ENCODE data around the gene TAS1R3. TPM values are rescaled to one million over a fixed set of nuclear protein-coding genes. Genes with fewer than 3 reads are reported as not detected.
A peak's percentile ranks its signal among the peaks of the same experiment; 100 is the strongest.

Gene TAS1R3
- total RNA-seq, 2 experiments from 2014 or later = 0.10 TPM; not detected in 1

DNA sequence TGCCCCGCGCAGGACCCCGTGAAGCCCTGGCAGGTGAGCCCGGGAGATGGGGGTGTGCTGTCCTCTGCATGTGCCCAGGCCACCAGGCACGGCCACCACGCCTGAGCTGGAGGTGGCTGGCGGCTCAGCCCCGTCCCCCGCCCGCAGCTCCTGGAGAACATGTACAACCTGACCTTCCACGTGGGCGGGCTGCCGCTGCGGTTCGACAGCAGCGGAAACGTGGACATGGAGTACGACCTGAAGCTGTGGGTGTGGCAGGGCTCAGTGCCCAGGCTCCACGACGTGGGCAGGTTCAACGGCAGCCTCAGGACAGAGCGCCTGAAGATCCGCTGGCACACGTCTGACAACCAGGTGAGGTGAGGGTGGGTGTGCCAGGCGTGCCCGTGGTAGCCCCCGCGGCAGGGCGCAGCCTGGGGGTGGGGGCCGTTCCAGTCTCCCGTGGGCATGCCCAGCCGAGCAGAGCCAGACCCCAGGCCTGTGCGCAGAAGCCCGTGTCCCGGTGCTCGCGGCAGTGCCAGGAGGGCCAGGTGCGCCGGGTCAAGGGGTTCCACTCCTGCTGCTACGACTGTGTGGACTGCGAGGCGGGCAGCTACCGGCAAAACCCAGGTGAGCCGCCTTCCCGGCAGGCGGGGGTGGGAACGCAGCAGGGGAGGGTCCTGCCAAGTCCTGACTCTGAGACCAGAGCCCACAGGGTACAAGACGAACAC is 1.8 kb downstream of the TAS1R3 start:
- intact Hi-C loops (cut with micrococcal nuclease) = no loop called here
- H3K4me1 Mint-ChIP-seq (ENCODE audit: low read depth) = no peaks in the 10 kb centered on the region
- no peaks in the 10 kb centered on the region for H3K9me3 Mint-ChIP-seq
- POLR2A ChIA-PET = interaction anchor here (1.9 kb wide), 1 partner anchor 13 kb away, joined by 4 read pairs; no protein-coding TSS in a partner anchor
- no peaks in the 10 kb centered on the region for H3K36me3 Mint-ChIP-seq
- no peak overlapping the region for H3K27ac Mint-ChIP-seq
- DNase-seq = no peak
- CTCF ChIA-PET = no interaction called here
- no peak overlapping the region for H3K4me3 Mint-ChIP-seq
- H3K27me3 Mint-ChIP-seq = no peaks in the 10 kb centered on the region

DNA sequence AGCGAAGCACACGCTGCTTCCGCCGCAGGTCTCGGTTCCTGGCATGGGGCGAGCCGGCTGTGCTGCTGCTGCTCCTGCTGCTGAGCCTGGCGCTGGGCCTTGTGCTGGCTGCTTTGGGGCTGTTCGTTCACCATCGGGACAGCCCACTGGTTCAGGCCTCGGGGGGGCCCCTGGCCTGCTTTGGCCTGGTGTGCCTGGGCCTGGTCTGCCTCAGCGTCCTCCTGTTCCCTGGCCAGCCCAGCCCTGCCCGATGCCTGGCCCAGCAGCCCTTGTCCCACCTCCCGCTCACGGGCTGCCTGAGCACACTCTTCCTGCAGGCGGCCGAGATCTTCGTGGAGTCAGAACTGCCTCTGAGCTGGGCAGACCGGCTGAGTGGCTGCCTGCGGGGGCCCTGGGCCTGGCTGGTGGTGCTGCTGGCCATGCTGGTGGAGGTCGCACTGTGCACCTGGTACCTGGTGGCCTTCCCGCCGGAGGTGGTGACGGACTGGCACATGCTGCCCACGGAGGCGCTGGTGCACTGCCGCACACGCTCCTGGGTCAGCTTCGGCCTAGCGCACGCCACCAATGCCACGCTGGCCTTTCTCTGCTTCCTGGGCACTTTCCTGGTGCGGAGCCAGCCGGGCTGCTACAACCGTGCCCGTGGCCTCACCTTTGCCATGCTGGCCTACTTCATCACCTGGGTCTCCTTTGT is 2.6 kb downstream of the TAS1R3 start:
- no peaks in the 10 kb centered on the region for H3K4me1 Mint-ChIP-seq (ENCODE audit: low read depth)
- no peaks in the 10 kb centered on the region for H3K9me3 Mint-ChIP-seq
- H3K4me3 Mint-ChIP-seq = no peak overlapping the region
- H3K27me3 Mint-ChIP-seq = no peaks in the 10 kb centered on the region
- ChIA-PET POLR2A (no interaction called here), CTCF (no interaction called here)
- DNase-seq = no peak
- no peak overlapping the region for H3K27ac Mint-ChIP-seq
- H3K36me3 Mint-ChIP-seq = peaks cover under 1% of the 10 kb centered on the region
- intact Hi-C loops (cut with micrococcal nuclease) = no loop called here

DNA sequence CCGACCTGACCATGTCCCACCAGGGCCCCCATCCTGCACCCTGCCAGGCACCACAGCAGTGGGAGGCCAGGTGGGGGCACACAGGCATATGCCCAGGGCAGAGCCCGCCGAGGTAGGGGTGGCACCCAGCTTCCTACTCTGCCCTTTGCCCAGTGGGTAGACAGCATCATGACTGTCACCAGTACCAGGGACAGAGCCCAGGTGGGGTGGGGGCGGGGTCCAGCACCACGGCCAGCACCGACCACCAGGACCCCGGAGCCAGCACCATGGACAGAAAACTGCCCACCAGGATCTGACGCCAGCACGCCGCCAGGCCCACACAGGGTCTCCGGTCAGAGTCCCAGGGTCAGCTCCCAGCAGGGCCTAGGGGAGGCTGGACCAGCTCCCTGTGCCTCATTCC is 3.8 kb downstream of the TAS1R3 start:
- Mint-ChIP-seq H3K4me3 (no peak overlapping the region), H3K4me1 (ENCODE audit: low read depth) (no peaks in the 10 kb centered on the region), H3K27me3 (no peaks in the 10 kb centered on the region), H3K27ac (no peak overlapping the region), H3K36me3 (peaks cover 4% of the 10 kb centered on the region), H3K9me3 (no peaks in the 10 kb centered on the region)
- CTCF ChIA-PET = no interaction called here
- POLR2A ChIA-PET = no interaction called here
- DNase-seq = no peak
- intact Hi-C loops (cut with micrococcal nuclease) = no loop called here

DNA sequence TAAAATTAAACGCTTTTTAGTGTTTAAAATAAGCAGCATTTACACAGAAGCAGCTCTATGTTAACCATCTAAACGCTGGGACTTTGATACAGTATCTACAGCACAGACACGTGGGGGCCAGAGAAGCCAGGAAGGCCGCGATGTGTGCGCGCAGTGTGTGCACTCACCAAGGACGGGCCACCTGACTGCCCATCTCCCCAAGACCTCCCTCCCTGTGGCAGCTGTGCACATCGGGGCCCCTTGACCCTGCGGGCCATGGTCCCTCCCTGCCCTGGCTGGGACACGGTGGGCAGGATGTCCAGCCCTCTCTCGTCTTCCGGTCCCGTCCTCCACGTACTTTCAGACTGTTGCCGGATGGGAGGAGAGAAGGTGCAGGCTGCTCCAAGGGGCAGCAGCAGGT is 4.2 kb downstream of the TAS1R3 start:
- H3K4me3 Mint-ChIP-seq = no peak overlapping the region
- CTCF ChIA-PET = no interaction called here
- H3K36me3 Mint-ChIP-seq = peaks cover 4% of the 10 kb centered on the region
- H3K27me3 Mint-ChIP-seq = no peaks in the 10 kb centered on the region
- DNase-seq = no peak
- H3K27ac Mint-ChIP-seq = no peak overlapping the region
- H3K4me1 Mint-ChIP-seq (ENCODE audit: low read depth) = no peaks in the 10 kb centered on the region
- H3K9me3 Mint-ChIP-seq = no peaks in the 10 kb centered on the region
- intact Hi-C loops (cut with micrococcal nuclease) = no loop called here
- POLR2A ChIA-PET = no interaction called here

DNA sequence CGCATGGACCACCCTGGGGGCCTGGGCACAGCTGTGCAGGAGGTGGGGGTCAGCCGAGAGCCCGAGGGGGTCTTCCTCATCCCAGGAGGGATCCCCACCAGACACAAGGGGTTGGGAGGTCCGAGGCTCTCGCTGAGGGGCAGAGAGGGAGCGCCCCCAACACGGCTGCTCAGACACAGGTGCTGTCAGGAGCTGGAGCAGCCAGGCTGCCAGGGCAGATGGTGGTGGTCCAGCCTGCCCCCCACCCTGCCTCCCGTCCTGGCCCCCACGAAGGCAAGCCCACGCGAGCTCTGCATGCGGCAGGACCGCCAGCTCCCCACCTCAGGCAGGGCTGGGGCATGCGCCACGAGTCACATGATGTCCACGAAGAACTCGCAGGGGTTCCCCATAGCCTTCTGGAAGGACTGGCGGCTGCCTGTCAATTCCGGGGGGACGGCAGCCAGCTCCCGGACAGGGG is 4.7 kb downstream of the TAS1R3 start:
- POLR2A ChIA-PET = no interaction called here
- CTCF ChIA-PET = no interaction called here
- H3K27me3 Mint-ChIP-seq = no peaks in the 10 kb centered on the region
- H3K27ac Mint-ChIP-seq = no peak overlapping the region
- H3K4me3 Mint-ChIP-seq = no peak overlapping the region
- no peaks in the 10 kb centered on the region for H3K4me1 Mint-ChIP-seq (ENCODE audit: low read depth)
- no peak for DNase-seq
- H3K9me3 Mint-ChIP-seq = no peaks in the 10 kb centered on the region
- intact Hi-C loops (cut with micrococcal nuclease) = no loop called here
- H3K36me3 Mint-ChIP-seq = peaks cover 10% of the 10 kb centered on the region

DNA sequence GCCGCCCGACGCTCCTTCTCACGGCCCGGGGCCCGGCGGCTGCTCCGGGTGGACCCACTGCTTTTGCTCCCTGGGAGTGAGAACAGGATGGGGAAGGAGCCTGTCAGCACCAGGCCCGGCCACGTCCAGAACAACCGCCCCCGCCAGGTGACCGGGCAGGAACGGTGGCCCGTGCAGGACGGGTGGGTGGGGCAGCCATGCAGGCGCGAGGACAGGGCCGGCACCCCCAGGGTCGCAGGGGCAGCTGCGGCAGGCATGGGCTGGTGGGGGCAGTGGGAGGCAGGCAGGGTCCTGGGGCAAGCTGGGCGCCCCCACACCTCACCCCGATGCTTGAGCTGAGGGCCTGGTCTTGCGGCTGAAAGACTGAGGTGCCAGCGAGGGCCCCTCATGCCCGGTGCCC is 5.4 kb downstream of the TAS1R3 start:
- DNase-seq = no peak
- intact Hi-C loops (cut with micrococcal nuclease) = no loop called here
- Mint-ChIP-seq H3K4me3 (no peak overlapping the region), H3K27me3 (no peaks in the 10 kb centered on the region), H3K27ac (no peak overlapping the region), H3K9me3 (no peaks in the 10 kb centered on the region), H3K4me1 (ENCODE audit: low read depth) (no peaks in the 10 kb centered on the region), H3K36me3 (peaks cover 15% of the 10 kb centered on the region)
- POLR2A ChIA-PET = no interaction called here
- CTCF ChIA-PET = no interaction called here

DNA sequence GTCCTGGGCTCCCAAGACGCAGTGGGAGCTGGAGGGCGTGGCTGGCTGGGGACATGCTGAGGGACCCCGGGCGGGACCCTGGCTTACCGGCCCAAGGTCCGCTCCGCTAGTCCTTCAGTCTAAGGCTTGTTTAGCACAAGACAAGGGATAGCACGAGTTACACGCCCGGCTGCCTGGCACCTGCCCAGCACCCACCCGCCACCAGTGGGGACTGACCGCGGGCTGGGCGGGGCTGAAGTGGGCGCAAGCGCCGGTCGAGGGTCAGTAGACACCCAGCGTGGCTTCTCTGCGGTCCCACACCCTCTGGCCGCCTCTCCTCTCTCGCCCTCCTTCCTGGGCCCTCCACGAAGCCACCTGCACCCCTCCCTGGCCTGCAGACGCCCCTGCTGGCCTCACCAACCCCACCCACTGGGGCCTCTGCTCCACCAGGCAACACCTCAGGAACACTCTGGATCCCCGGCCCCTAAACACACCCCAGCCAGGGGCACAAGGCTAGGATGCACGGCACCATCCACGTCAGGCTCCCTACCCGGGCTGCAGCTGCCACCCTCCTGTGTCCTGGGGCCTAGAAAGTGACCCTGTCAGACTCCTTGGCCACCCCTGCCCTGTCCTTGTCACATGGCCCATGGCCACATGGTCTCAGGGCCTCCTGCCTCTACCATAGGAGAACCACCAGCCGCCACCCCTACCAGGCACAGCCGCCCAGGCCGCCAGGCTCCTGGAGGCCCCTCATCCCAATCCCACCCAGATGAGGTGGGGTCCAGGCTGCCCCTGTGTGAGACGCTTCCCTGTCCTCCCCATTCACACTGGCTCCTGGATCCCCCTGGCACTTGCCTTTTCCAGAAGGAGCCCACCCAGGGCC is 6.1 kb downstream of the TAS1R3 start:
- intact Hi-C loops (cut with micrococcal nuclease) = no loop called here
- Mint-ChIP-seq H3K4me1 (ENCODE audit: low read depth) (no peaks in the 10 kb centered on the region), H3K36me3 (peaks cover 15% of the 10 kb centered on the region), H3K4me3 (no peak overlapping the region), H3K27me3 (no peaks in the 10 kb centered on the region), H3K27ac (no peak overlapping the region), H3K9me3 (no peaks in the 10 kb centered on the region)
- POLR2A ChIA-PET = no interaction called here
- CTCF ChIA-PET = no interaction called here
- DNase-seq = no peak

DNA sequence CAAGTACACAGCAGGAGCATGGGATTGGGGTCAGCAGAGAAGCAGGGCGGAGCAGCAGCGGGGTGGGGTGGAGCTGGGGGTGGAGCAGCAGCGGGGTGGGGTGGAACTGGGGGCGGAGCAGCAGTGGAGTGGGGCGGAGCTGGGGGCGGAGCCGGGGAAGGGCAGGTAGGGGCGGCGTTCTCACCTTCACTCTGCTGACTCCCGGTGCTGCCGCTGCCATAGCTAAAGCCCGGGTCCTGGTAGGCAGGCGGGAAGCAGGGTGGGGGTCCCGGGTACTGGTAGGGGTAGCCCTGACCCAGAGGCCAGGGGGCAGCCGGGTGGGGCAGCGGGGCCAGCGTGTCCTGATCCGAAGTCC is 6.7 kb downstream of the TAS1R3 start:
- no peaks in the 10 kb centered on the region for H3K4me1 Mint-ChIP-seq (ENCODE audit: low read depth)
- H3K27ac Mint-ChIP-seq = no peak overlapping the region
- no peak overlapping the region for H3K4me3 Mint-ChIP-seq
- ChIA-PET POLR2A (no interaction called here), CTCF (no interaction called here)
- no peaks in the 10 kb centered on the region for H3K9me3 Mint-ChIP-seq
- DNase-seq = peak; percentile 48
- H3K36me3 Mint-ChIP-seq = peaks cover 15% of the 10 kb centered on the region
- intact Hi-C loops (cut with micrococcal nuclease) = no loop called here
- no peaks in the 10 kb centered on the region for H3K27me3 Mint-ChIP-seq

DNA sequence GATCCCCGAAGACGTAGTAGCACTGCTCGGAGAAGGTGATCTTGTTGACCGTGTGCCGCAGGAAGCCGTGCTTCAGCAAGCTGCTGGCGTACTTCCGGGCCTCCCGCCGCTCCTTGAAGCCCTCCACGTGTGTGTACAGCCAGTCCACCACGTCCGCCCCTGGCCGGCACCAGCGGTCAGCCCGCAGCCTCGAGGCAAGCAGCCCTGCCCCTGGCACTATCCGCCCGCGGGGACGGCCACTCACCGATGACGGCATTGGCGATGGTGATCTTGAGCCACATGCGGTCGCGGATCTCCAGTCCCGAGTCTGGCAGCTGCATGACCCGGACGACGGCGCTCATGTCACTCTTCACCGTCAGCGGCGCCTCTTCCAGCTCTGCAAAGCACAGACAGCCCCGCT is 7.2 kb downstream of the TAS1R3 start:
- no peaks in the 10 kb centered on the region for H3K27me3 Mint-ChIP-seq
- CTCF ChIA-PET = no interaction called here
- intact Hi-C loops (cut with micrococcal nuclease) = no loop called here
- H3K9me3 Mint-ChIP-seq = no peaks in the 10 kb centered on the region
- no peaks in the 10 kb centered on the region for H3K4me1 Mint-ChIP-seq (ENCODE audit: low read depth)
- no peak for DNase-seq
- POLR2A ChIA-PET = no interaction called here
- H3K4me3 Mint-ChIP-seq = no peak overlapping the region
- H3K27ac Mint-ChIP-seq = no peak overlapping the region
- peaks cover 15% of the 10 kb centered on the region for H3K36me3 Mint-ChIP-seq

DNA sequence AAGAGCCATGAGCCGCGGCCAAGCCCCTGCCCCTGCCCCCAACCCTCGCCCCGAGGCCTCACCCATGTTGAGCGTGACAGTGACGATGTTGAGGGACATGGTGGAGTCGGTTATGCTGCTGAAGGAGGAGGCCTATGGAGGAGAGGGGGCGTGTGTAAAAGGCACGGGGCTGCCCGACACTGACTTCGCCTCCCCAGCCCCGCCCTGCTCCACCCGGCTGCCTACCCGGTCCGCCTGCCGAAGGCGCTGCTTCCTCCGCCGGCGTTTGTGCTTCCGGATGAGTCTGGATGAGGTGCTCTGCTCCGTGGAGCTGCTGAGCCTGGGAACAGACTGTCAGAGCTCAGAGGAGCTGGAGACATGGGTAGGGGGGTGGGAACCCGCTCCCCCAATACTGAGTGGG is 9.1 kb downstream of the TAS1R3 start:
- Mint-ChIP-seq H3K36me3 (peaks cover 15% of the 10 kb centered on the region), H3K27me3 (no peaks in the 10 kb centered on the region), H3K4me1 (ENCODE audit: low read depth) (peaks cover 7% of the 10 kb centered on the region), H3K9me3 (no peaks in the 10 kb centered on the region), H3K27ac (no peak overlapping the region), H3K4me3 (no peak overlapping the region)
- intact Hi-C loops (cut with micrococcal nuclease) = no loop called here
- ChIA-PET CTCF (interaction anchor here (0.5 kb wide), 1 partner anchor 344 kb away, joined by 3 read pairs; no protein-coding TSS in a partner anchor), POLR2A (no interaction called here)
- no peak for DNase-seq

DNA sequence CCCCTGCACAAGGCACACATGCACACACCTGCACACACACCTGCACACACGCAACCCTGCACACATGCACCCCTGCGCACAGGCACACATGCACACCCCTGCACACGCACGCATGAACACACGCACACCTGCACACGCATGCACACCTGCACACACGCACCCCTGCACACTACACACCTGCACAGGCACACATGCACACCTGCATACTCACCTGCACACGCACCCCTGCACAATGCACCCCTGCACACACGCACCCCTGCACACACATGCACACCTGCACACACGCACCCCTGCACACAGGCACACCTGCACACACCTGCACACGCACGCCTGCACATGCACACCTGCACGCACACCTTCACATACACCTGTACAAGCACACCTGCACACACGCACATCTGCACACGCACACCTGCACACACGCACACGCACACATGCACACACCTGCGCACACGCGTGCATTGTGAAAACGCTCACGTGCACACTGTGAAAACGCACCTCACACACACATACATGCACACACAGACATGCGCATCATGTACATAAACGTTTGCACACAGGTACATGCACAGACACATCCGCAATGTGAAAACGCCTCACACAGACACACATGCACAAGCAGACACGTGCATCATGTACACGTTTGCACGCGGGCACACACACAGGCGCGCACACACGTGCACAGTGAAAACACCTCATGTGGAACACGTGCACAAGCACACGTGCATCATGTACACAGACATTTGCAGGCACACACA is 9.9 kb downstream of the TAS1R3 start:
- H3K36me3 Mint-ChIP-seq = peaks cover 15% of the 10 kb centered on the region
- H3K4me3 Mint-ChIP-seq = no peak overlapping the region
- no peaks in the 10 kb centered on the region for H3K9me3 Mint-ChIP-seq
- intact Hi-C loops (cut with micrococcal nuclease) = no loop called here
- H3K4me1 Mint-ChIP-seq (ENCODE audit: low read depth) = peaks cover 7% of the 10 kb centered on the region
- POLR2A ChIA-PET = no interaction called here
- H3K27me3 Mint-ChIP-seq = no peaks in the 10 kb centered on the region
- H3K27ac Mint-ChIP-seq = no peak overlapping the region
- CTCF ChIA-PET = no interaction called here
- no peak for DNase-seq

DNA sequence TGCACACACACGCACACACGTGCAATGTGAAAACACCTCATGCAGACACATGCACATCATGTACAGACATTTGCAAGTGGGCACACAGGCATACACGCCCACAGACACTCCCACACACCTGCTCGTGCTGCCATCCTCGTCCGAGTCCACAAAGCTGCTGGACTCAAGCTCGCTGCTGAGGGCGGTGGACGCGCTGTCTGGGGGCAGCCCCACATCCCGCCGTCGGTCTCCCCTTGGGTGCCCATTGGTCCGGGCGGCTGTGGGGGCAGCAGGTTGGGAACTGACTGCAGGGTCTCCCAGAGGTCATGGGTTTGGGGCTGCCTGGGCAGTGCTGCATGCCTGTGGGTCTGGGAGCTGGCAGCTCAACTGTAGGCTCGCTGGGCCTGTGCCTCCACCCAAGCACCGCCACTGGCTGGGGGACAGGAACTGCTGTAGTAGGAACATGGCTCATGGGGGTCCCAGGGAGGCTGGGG is 10.5 kb downstream of the TAS1R3 start:
- no peak overlapping the region for H3K4me3 Mint-ChIP-seq
- CTCF ChIA-PET = no interaction called here
- peaks cover 15% of the 10 kb centered on the region for H3K36me3 Mint-ChIP-seq
- no peaks in the 10 kb centered on the region for H3K27me3 Mint-ChIP-seq
- DNase-seq = no peak
- no peaks in the 10 kb centered on the region for H3K9me3 Mint-ChIP-seq
- peaks cover 7% of the 10 kb centered on the region for H3K4me1 Mint-ChIP-seq (ENCODE audit: low read depth)
- POLR2A ChIA-PET = no interaction called here
- intact Hi-C loops (cut with micrococcal nuclease) = no loop called here
- H3K27ac Mint-ChIP-seq = no peak overlapping the region
